GM19467 (cell line): ENCODE results near the gene KIFC3.
A peak's percentile ranks its signal among the peaks of the same experiment; 100 is the strongest.
"Not testable (repeated sequence)": the region's sequence is repeated elsewhere in the genome, so short reads cannot be mapped to it uniquely, and the experiment has no call there.

Experiments
- ATAC-seq: cut with Tn5 transposase; IDR thresholded peaks from one replicate; pipeline ENCODE4 v1.9.1; 2021; ENCODE audit warnings: mild to moderate bottlenecking, moderate library complexity; ENCODE audit not compliant: unreplicated experiment

The KIFC3 gene

DNA sequence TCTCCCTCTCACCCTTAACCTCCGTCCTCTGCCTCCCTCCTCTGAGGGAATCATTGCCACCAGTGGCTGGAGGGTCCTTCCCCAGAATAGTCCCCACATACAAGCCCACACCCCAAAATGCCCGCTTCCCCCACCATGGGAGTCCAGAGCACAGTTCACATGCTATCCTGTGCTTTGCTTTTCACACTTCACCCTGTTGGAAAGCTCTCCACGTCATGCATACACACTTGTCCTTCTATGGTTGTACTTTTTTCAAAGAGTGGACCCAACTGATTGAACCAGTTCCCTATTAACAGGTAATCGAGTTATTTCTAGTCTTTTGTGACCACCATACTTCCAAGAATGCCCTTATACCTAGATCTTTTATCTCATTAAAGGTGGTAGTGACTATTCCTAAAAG is 23.8 kb upstream of the KIFC3 start:
- ATAC-seq = no peak

GRCh38 chr16:57825298-57826044 is 23.2 kb upstream of the KIFC3 start:
- ATAC-seq = no peak

GRCh38 chr16:57824888-57825287 is 22.6 kb upstream of the KIFC3 start:
- ATAC-seq = no peak

DNA sequence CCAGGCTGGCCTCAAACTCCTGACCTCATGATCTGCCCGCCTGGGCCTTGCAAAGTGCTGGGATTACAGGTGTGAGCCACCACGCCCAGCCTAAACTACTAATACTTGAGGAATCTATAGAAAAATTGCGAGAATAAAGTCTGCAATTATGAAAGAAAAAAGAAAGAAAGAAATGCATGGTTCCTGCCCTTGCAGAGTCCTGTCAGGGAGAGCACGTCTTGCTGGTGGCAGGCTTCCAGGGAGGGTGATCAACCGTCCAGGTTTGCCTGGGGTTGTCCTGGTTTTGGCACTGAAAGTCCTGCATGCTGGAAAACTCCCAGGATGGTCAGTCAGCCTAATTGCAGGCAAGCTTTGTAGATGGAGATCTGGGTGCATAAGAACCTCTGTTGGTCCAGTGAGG is 21.5 kb upstream of the KIFC3 start:
- ATAC-seq = no peak

GRCh38 chr16:57822856-57823255 is 20.6 kb upstream of the KIFC3 start:
- ATAC-seq = no peak

DNA sequence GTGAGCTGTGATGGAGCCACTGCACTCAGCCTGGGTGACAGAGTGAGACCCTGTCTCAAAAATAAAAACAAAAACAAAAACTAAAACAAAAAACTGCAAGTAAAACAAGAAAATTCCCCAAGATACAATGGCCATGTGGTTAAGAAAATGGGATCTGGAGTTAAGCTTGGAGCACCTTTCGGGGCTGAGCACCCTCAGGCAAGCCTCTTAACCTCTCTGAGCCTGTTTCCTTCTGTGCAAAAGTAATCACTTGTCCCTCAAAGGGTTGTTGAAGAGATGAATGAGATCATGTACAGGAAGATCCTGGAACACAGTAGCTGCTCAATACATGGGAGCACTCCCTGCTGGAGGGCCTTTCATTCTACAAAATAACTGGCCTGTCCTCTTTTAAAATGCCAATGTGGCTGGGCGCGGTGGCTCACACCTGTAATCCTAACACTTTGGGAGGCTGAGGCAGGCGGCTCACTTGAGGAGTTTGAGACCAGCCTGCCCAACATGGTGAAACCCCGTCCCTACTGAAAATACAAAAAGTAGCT is 19.8 kb upstream of the KIFC3 start:
- no peak for ATAC-seq

DNA sequence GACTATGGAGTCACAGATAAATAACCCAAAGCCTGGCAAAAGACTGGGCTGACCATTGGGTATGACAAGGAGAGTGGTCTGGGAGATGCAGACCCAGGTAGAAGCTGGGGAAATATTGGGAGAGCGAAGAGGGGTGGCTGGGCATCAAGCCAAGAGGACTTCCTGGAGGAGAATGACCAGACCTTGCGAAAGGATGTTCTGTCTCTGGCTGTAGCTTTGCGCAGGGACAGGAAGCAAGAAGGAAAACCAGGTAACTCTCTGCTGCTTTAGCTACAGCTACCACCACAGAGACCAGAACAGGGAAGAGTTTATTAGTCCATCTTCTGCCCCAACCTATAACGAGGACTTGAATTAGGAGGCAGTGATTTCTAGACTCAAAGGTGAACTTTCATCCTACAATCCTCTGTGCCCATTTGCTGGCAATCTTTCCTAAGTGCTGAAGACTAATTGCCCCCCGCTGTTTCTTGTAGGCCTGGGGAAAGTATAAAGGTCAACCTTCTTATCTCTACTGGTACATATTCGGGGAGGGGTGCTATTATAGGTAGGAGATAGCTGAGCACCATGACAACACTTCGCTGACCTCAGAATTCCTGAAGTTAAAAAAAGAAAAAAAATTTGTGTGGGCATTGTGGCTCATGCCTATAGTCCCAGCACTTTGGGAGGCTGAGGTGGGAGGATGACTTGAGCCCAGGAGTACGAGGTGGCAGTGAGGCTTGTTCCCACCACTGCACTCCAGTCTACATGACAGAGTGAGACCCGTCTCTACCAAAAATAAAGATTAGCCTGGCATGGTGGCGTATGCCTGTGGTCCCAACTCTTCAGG is 19.1 kb upstream of the KIFC3 start:
- no peak for ATAC-seq

- no peak for ATAC-seq
Observed at GRCh38 chr16:57818377-57819064, 16.2 kb upstream of the KIFC3 start.

DNA sequence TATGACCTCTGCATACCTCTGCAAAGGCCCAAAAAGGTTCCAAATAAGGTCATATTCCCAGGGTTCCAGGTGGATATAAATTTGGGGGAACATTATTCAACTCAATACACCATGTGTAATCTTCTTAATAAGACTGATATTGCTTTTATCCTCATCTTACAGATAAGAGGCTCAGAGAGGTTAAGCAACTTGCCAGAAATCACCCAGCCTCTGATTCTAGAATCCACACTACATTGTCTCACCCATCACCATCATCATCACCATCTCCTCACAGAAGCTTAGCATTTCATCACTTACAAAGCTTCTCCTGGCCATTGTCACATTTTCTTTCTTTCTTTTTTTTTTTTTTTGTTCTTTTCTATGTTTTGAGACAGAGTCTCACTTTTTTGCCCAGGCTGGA is 15.4 kb upstream of the KIFC3 start:
- ATAC-seq = no peak

GRCh38 chr16:57815987-57816745 is 13.9 kb upstream of the KIFC3 start:
- ATAC-seq = no peak

DNA sequence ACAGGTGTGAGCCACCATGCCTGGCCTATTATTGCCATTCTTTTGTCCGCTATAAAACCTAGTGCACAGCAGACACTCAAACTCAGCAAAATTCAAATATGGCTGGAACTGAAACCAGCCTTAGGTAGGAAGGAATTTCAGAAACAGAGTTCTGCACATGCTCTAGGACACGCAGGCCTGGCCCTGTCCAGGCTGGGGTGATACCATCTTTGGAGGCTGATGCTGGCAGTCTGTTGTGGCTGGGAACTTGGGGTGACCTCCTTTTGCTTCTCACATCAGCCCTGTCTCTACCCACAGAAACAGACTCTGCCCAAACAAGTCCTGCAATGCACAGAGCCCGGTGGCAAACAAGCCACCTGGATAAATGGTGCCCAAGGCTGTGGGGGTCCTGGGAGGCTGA is 12.6 kb upstream of the KIFC3 start:
- no peak for ATAC-seq

DNA sequence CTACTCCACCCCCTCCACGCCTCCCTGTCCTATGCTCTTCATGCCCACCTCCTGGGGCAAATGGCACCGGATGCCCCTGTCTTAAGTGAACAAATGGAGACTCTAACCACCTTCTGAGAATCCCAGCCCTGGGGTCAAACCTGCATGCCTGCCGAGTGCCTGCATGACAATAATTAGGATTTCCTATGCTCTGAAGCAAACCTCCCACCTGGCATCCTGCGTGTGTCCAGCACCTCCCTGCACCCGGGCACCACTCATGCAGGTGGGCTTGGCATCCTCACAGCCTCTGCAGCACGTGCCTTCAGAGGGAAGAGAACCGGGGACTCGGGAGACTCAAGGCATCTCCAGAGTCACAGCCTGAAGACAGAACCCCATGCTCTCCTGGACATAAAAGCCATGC is 11.2 kb upstream of the KIFC3 start:
- no peak for ATAC-seq

- not testable (repeated sequence) for ATAC-seq
Observed at GRCh38 chr16:57811340-57811739, 9.0 kb upstream of the KIFC3 start.

DNA sequence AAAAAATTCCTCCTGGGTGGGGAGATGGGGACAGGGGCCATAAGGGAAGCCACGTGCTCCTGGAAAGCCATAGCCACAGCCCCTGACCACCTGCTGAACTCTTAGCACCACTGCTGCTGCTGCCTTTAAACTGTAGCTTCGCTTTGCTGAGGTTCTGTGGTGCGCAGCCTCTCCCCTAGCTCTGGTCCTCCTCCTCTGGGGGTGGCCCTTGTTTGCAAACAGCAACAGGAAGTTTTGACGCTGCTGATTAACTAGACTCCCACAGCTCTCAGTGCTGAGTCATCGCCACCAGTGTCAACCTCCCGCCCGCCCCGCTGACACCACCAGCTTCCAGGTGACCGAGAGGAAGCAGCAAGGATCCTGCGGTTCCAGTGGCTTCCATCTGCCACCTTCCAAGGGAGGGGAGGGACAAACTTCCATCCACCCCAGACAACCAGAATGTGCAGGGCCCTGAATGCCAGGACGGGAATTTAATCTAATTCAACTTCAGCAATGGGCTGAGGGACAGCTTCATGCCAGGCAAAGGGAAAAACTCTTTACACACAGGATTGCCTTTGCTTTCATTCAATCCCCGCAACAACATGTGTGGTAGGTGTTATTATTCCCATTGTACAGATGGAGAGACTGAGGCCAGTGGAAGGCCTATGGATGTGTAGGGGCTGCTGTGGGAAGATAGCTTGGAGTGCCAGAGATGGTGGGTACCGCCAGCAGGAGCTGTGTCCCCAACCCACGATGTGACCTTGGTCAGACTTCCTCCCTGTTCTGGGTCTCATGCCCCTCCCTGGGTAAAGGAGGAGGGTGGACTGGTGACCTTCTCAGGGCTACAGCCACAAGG is 8.1 kb upstream of the KIFC3 start:
- ATAC-seq = peak; percentile 96

GRCh38 chr16:57809276-57810196 is 7.2 kb upstream of the KIFC3 start:
- no peak for ATAC-seq

DNA sequence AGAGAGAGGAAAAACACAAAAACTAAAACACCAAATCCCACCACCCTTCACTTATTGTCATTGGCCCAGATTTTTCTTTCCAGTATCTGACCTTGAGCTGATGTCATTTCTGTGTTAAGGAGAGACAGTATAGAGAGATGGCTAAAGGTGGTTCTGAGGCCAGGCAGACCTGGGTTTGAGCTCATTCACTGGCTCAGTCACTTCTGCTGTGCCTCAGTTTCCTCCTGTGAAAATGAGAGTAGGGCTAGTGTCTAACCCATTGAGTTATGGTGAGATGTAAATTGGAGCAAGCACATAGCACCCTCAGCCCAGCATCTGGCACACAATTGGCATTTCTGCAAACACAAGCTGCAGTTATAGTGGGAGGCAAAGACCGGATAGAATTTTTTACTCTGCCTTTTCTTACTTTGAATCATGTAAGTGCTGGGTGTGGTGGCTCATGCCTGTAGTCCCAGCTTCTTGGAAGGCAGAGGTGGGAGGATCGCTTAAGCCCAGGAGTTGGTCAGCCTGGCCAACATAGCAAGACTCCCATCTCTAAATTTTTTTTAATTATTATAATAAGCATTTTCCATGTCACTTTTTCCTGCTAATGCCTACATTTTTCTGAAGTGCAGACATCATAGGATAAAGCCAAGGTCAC is 6.4 kb upstream of the KIFC3 start:
- no peak for ATAC-seq

DNA sequence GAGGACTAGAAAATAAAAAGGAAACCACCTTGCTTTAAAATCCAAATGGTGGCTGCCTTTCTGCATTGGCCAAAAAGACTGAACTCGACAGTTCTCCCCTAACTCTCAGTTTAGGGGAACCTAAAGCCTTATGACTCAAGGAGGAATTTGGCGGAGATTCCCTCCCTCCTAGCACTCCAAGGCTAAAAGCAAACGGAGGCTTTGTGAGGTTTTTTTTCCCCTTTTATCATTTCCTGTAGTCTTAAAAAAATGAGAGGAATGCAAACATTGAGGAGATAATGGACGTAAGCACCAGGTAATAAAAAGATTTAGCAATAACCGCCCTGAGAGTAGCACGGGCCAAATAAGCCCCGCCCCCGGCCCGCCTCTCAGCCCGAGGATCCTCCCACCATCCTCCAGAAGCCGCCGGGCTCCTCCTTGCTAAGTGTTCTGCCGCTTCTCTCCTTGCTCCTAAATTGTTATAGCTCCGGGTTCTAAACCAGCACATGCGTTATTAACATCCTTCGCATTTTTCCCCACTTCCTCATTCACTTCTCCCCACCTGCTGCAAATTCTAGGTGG is 5.8 kb upstream of the KIFC3 start:
- ATAC-seq = no peak
